GM23338 (cell line): ENCODE data around the gene EPHA10. TPM values are rescaled to one million over a fixed set of nuclear protein-coding genes. Genes with fewer than 3 reads are reported as not detected.

ENCODE experiments used
- ATAC-seq: fragments of 200-7000 bp; cut with Tn5 transposase; 3 replicates; pipeline ENCODE4 v1.9.1; 2020
- DNase-seq: peaks from one replicate; pipeline ENCODE4 v3.0.0-alpha.2; 2015; ENCODE audit warnings: low spot score
- H2AFZ ChIP-seq: fragments of 200-600 bp; sonication (generic); 2 replicates; pipeline ENCODE4 v1.8.0; 2016; ENCODE audit warnings: antibody characterized with exemption, mild to moderate bottlenecking, moderate library complexity
- H3F3A ChIP-seq: fragments of 200-600 bp; sonication (generic); replicated peaks from 2 replicates; pipeline ENCODE4 v1.8.0; 2017; ENCODE audit warnings: antibody characterized with exemption, mixed run types, low read depth
- H3K27ac ChIP-seq: fragments of 200-600 bp; sonication (generic); 2 replicates; pipeline ENCODE4 v1.6.1; 2016; ENCODE audit warnings: low read depth
- H3K27me3 ChIP-seq: fragments of 200-600 bp; sonication (generic); 2 replicates; pipeline ENCODE4 v1.8.0; 2016; ENCODE audit warnings: mild to moderate bottlenecking, mixed run types, moderate library complexity; ENCODE audit not compliant: insufficient read depth
- H3K36me3 ChIP-seq: fragments of 200-600 bp; sonication (generic); 2 replicates; pipeline ENCODE4 v1.8.0; 2016; ENCODE audit warnings: mild to moderate bottlenecking; ENCODE audit not compliant: insufficient read depth
- H3K4me1 ChIP-seq: fragments of 200-600 bp; sonication (generic); 2 replicates; pipeline ENCODE4 v1.8.0; 2016; ENCODE audit warnings: mild to moderate bottlenecking, moderate library complexity; ENCODE audit not compliant: insufficient read depth
- H3K4me2 ChIP-seq: fragments of 200-600 bp; sonication (generic); 2 replicates; pipeline ENCODE4 v1.7.1; 2017; ENCODE audit warnings: mixed run types
- H3K4me3 ChIP-seq: fragments of 200-600 bp; sonication (generic); 2 replicates; pipeline ENCODE4 v1.6.1; 2016; ENCODE audit warnings: mixed run types
- H3K79me2 ChIP-seq: fragments of 200-600 bp; sonication (generic); replicated peaks from 2 replicates; pipeline ENCODE4 v1.8.0; 2017; ENCODE audit warnings: mild to moderate bottlenecking; ENCODE audit not compliant: insufficient read depth
- H3K9me2 ChIP-seq: fragments of 200-600 bp; sonication (generic); 2 replicates; pipeline ENCODE4 v1.8.0; 2017; ENCODE audit not compliant: insufficient read depth
- H4K20me1 ChIP-seq: fragments of 200-600 bp; sonication (generic); replicated peaks from 2 replicates; pipeline ENCODE4 v1.8.0; 2017; ENCODE audit warnings: mild to moderate bottlenecking; ENCODE audit not compliant: insufficient read depth
- H3K27ac Mint-ChIP-seq: 2 replicates; pipeline ENCODE4 v1.8.0; 2020; ENCODE audit warnings: inconsistent platforms, mild to moderate bottlenecking, moderate library complexity, mixed read lengths
- H3K27me3 Mint-ChIP-seq: 3 replicates; pipeline ENCODE4 v1.8.0; 2022; ENCODE audit warnings: low read depth, mild to moderate bottlenecking, moderate library complexity, mixed read lengths, inconsistent platforms; ENCODE audit not compliant: insufficient read depth, poor library complexity
- H3K36me3 Mint-ChIP-seq: 3 replicates; pipeline ENCODE4 v1.8.0; 2021; ENCODE audit warnings: low read depth, mild to moderate bottlenecking, inconsistent platforms, moderate library complexity, mixed read lengths
- H3K4me1 Mint-ChIP-seq: 3 replicates; pipeline ENCODE4 v1.8.0; 2020; ENCODE audit warnings: mild to moderate bottlenecking, inconsistent platforms, mixed read lengths
- H3K4me3 Mint-ChIP-seq: 3 replicates; pipeline ENCODE4 v1.8.0; 2021; ENCODE audit warnings: moderate library complexity, mild to moderate bottlenecking, inconsistent platforms, mixed read lengths
- H3K9me3 Mint-ChIP-seq: 3 replicates; pipeline ENCODE4 v1.8.0; 2020; ENCODE audit warnings: moderate library complexity, mild to moderate bottlenecking, inconsistent platforms, mixed read lengths
- CREB1 ChIP-seq: fragments of 250-450 bp; sonication (Bioruptor Pico); IDR thresholded peaks from 2 replicates; pipeline ENCODE4 v1.5.0; 2020; ENCODE audit warnings: low read depth, mild to moderate bottlenecking, moderate library complexity
- CTCF ChIP-seq, 2 experiments: fragments of 200-600 bp in 1 of 2; sonication (generic) in 1 of 2; conservative IDR thresholded peaks; 2 replicates each; pipeline versions ENCODE4 v1.5.1 to v1.6.1; 2016 to 2017; ENCODE audit warnings: antibody characterized with exemption in 2 of 2, low read depth in 2 of 2, mild to moderate bottlenecking in 2 of 2, moderate library complexity in 1 of 2
- ETS1 ChIP-seq: IDR thresholded peaks from 2 replicates; pipeline ENCODE4 v1.6.1; 2016; ENCODE audit warnings: antibody characterized with exemption
- EZH2 ChIP-seq: fragments of 200-600 bp; sonication (generic); IDR thresholded peaks from one replicate; pipeline ENCODE4 v1.8.0; 2017; ENCODE audit warnings: antibody characterized with exemption, mild to moderate bottlenecking, low read depth; ENCODE audit not compliant: unreplicated experiment
- EZH2phosphoT487 ChIP-seq: fragments of 200-600 bp; sonication (generic); IDR thresholded peaks from one replicate; pipeline ENCODE4 v1.8.1; 2018; ENCODE audit warnings: antibody characterized with exemption; ENCODE audit not compliant: unreplicated experiment
- JUNB ChIP-seq: IDR thresholded peaks from one replicate; pipeline ENCODE4 v1.6.1; 2016; ENCODE audit warnings: antibody characterized with exemption; ENCODE audit not compliant: unreplicated experiment
- NANOG ChIP-seq: IDR thresholded peaks from 2 replicates; pipeline ENCODE4 v1.6.1; 2016; ENCODE audit warnings: antibody characterized with exemption, borderline replicate concordance
- POLR2AphosphoS5 ChIP-seq: IDR thresholded peaks from 2 replicates; pipeline ENCODE4 v1.6.1; 2016; ENCODE audit warnings: antibody characterized with exemption, low read depth
- STAT1 ChIP-seq: IDR thresholded peaks from one replicate; pipeline ENCODE4 v1.6.1; 2016; ENCODE audit warnings: antibody characterized with exemption; ENCODE audit not compliant: unreplicated experiment
- ZNF114 ChIP-seq: fragments of 250-450 bp; sonication (Bioruptor Pico); IDR thresholded peaks from 2 replicates; pipeline ENCODE4 v1.5.0; 2020; ENCODE audit warnings: mild to moderate bottlenecking, moderate library complexity
- ZNF331 ChIP-seq: fragments of 250-450 bp; sonication (Bioruptor Pico); IDR thresholded peaks from 2 replicates; pipeline ENCODE4 v1.5.0; 2020; ENCODE audit warnings: low read depth, mild to moderate bottlenecking, moderate library complexity
- ZNF462 ChIP-seq: fragments of 250-450 bp; sonication (Bioruptor Pico); IDR thresholded peaks from 2 replicates; pipeline ENCODE4 v1.5.0; 2020; ENCODE audit warnings: mild to moderate bottlenecking, moderate library complexity
- polyA plus RNA-seq: library from polyadenylated mRNA; unstranded; fragments of >200 nt; fragmentation: Nextera tagmentation; extraction: Ambion mirVana; gene quantifications from 2 replicates; pipeline ENCODE4 v1.2.1, GENCODE V29; 2016
- total RNA-seq: library from RNA; depleted of rRNA; stranded (reverse); fragments of >200 nt; shearing (Covaris generic); gene quantifications from 2 replicates; pipeline ENCODE4 v1.2.3, GENCODE V29; 2014
- TF ChIP-seq, protein P1 (sequence below): IDR thresholded peaks from one replicate; pipeline ENCODE4 v1.6.1; 2018; ENCODE audit warnings: antibody characterized with exemption; ENCODE audit not compliant: unreplicated experiment

EPHA10 gene
- total and polyA plus RNA-seq, 2 experiments from 2014 or later = 0.76 to 2.4 TPM

- peaks cover 4% of the 10 kb centered on the region for H3K27me3 Mint-ChIP-seq
- ATAC-seq = no peak; the same call in 2 of the 3 replicates
- Histone ChIP-seq H3K4me2 (no peak overlapping the region), H3K4me1 (no peaks in the 10 kb centered on the region; the same call in 1 of the 2 replicates), H4K20me1 (no peaks in the 10 kb centered on the region), H3K27ac (no peak overlapping the region), H3K79me2 (no peaks in the 10 kb centered on the region), H3K27me3 (no peaks in the 10 kb centered on the region), H2AFZ (no peak overlapping the region), H3K4me3 (no peak overlapping the region), H3K36me3 (no peaks in the 10 kb centered on the region), H3F3A (no peaks in the 10 kb centered on the region), H3K9me2 (no peaks in the 10 kb centered on the region)
- H3K9me3 Mint-ChIP-seq = no peaks in the 10 kb centered on the region
- H3K4me3 Mint-ChIP-seq = no peak overlapping the region
- no peaks in the 10 kb centered on the region for H3K36me3 Mint-ChIP-seq
- TF ChIP-seq NANOG (no peak), POLR2AphosphoS5 (no peak), ZNF114 (no peak), STAT1 (no peak), CREB1 (CRISPR knock-in tag) (no peak), EZH2 (no peak), EZH2phosphoT487 (no peak), ETS1 (no peak), ZNF462 (no peak), CTCF (conservative IDR thresholded peaks at IDR 0.05; ENCODE audit: low read depth in 2 of 2) (no peak), ZNF331 (CRISPR knock-in tag) (no peak), JUNB (no peak)
- TF ChIP-seq, protein P1, sequence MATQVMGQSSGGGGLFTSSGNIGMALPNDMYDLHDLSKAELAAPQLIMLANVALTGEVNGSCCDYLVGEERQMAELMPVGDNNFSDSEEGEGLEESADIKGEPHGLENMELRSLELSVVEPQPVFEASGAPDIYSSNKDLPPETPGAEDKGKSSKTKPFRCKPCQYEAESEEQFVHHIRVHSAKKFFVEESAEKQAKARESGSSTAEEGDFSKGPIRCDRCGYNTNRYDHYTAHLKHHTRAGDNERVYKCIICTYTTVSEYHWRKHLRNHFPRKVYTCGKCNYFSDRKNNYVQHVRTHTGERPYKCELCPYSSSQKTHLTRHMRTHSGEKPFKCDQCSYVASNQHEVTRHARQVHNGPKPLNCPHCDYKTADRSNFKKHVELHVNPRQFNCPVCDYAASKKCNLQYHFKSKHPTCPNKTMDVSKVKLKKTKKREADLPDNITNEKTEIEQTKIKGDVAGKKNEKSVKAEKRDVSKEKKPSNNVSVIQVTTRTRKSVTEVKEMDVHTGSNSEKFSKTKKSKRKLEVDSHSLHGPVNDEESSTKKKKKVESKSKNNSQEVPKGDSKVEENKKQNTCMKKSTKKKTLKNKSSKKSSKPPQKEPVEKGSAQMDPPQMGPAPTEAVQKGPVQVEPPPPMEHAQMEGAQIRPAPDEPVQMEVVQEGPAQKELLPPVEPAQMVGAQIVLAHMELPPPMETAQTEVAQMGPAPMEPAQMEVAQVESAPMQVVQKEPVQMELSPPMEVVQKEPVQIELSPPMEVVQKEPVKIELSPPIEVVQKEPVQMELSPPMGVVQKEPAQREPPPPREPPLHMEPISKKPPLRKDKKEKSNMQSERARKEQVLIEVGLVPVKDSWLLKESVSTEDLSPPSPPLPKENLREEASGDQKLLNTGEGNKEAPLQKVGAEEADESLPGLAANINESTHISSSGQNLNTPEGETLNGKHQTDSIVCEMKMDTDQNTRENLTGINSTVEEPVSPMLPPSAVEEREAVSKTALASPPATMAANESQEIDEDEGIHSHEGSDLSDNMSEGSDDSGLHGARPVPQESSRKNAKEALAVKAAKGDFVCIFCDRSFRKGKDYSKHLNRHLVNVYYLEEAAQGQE = no peak
- no peak overlapping the region for H3K27ac Mint-ChIP-seq
- no peak for DNase-seq
- peaks cover 12% of the 10 kb centered on the region; the same call in 1 of the 3 replicates for H3K4me1 Mint-ChIP-seq
These were observed 41.9 kb downstream of the EPHA10 start for GRCh38 chr1:37723072-37723389.
